Hematopoietic multipotent progenitor cell treated with erythropoietin and hydrocortisone succinate and interleukin-3 and kit ligand, for 17 days (in vitro differentiated cells): ENCODE measurements around the gene CALHM5.

Experiments
- DNase-seq: peaks from one replicate; pipeline ENCODE4 v3.0.0-alpha.2; 2015; ENCODE audit warnings: low spot score

Gene CALHM5

GRCh38 chr6:116508527-116508926, 2.9 kb upstream of the CALHM5 start:
- DNase-seq, result no peak

GRCh38 chr6:116512111-116512559, 696 bp downstream of the CALHM5 start:
- DNase-seq, result no peak

- no peak for DNase-seq
Observed at GRCh38 chr6:116512734-116513133, 1.3 kb downstream of the CALHM5 start.

- no peak for DNase-seq
Observed at GRCh38 chr6:116513224-116513875, 1.9 kb downstream of the CALHM5 start.

GRCh38 chr6:116514111-116514510, 2.7 kb downstream of the CALHM5 start:
- DNase-seq, result no peak

DNA sequence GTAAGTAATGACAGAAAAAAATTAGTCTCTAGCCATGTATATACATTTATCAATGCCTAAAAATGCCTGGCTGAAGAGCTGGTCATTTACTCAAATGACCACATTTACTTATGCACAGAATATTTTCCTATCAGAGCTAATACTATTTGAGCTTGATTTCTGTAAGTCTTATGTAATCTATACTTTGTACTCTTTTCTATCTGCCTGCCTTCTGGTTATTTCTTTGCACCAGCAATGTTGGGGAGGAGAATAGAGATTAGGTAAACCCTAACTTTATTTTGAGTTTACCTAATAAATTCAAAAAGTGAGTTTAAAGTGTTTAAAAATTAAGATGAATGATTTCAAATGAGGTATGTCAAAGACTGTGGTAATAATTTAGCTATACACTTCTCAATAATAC, 3.7 kb downstream of the CALHM5 start:
- DNase-seq, result no peak

DNA sequence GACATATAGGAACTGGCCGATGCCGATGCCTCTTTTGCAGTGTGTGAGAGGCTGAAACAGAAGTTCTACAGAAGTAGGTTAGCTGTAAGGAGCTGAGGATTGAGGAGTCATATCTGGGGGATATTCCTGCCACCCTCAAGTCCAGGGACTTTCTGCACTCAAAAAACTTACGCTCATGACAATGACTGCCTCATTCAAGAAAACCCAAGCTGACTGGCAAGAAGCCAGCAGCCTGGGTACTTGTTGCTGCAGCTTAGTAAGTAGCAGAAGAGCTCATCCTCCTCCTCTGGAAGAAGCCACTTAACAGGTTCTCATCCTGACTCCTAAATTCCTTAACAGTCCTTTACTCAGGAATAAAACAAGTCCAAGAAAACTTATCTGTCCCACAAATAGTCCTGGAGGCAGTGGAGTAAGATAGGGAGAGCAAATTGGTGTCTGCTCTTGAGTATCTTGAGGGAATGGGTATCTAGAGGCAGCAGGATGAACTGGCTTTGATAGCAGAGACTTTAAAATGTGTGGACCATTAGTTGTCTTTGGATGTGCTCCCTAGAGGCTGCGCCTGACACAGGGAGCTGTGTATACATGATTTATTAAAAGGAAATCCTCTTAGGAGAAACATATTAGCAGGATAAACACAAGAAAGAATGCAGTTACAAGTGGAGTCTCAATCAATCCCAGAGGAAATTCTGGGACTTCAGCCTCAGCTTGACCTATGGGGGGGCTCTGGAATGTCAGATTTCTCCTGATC, 7.4 kb downstream of the CALHM5 start:
- DNase-seq, result peak; percentile 11

GRCh38 chr6:116522896-116523295, 11.5 kb downstream of the CALHM5 start:
- no peak for DNase-seq

- DNase-seq, result no peak
Observed at GRCh38 chr6:116524236-116524635, 12.8 kb downstream of the CALHM5 start.

DNA sequence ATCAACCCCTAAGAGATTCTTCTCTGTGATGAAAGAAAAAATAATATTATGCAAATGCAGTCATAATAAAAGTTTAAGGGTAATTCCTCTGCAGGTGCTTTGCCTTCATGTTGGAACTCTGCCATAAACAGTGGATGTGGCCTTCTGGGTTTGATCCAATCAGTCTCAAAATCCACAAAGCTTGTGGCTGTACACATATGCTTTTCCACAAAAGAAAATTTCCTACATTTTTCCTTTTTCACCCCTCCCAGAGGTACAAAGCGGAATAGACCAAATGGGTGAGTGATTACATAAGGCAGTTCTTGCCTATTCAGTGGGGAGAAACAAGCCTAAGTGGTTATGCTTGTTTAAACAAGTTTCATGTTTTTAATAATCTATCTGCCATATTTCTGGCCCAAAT, 16.7 kb downstream of the CALHM5 start:
- DNase-seq, result no peak

DNA sequence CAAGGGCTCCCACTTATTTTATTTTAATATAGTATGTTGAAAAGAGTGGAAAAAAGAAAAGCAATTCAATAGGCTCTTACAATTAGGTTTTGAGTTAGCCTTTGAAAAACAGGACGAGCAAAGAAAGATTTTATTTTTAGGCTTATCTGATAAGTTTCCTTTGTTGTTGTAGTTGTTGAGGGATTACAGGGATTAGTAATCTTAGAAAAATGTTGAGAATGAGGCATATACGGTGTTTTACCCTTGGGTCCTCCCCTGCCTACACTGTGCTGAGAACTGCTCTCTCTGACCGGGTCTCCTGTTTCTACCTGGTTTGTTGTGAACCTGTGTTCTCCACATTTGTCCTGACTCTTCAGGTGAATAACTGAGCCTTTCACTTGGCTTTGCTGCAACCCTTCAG, 17.3 kb downstream of the CALHM5 start:
- no peak for DNase-seq

- no peak for DNase-seq
Observed at GRCh38 chr6:116529466-116530290, 18.2 kb downstream of the CALHM5 start.

DNA sequence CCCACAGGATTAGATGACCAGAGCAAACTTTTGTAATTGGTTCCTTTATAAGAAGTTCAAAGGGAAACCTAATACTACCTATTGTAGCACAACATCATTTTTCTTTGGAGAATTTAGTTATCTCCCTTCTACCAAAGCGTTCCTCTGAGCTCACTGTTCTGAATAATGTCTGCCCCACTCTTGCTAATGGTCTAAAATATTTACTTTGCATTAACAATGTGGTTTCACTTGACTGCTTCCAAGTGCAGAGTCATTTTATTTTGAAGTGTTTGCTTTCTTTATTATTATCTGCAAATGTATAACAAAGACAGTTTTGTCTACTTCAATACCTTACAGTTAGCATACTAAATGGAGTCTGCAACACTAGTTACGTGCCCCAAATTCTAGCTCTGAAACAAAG, 19.0 kb downstream of the CALHM5 start:
- no peak for DNase-seq

- peak; percentile 61 for DNase-seq
Observed at GRCh38 chr6:116531675-116532570, 20.5 kb downstream of the CALHM5 start.

DNA sequence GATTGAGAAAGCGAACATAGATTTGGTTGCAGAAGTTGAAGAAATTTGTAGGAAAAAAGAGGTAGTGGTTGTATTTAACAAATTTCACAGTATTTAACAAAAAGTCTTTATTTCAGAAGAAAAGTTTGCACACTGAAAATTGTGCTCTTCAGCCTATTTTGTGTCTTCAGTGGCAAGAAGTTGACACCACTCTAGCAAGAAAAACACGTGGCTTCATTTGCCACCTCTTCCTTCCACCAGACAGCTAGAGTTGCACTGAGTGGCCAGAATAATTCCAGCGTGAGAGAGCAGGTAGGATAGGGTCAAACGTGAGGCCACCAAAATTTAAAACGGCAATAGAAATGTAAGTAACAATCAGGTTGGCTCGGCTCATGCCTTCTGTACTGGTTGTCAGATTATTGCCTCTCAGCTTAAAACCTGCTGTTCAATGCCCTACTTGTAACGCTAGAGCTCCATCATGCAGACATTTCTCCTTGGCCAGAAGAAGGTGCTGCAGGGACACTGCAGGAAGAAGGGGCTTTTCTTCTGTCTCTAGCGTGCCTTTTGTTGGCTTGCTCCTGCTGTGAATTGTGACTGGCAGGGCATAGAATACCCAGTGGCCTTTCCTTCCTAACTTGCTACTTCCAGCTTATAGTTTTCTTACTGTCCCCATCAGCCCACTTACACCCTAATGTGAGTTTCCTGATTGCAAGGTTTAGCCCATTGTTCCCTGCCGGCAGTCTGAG, 22.0 kb downstream of the CALHM5 start:
- no peak for DNase-seq

- no peak for DNase-seq
Observed at GRCh38 chr6:116535109-116535508, 23.7 kb downstream of the CALHM5 start.

DNA sequence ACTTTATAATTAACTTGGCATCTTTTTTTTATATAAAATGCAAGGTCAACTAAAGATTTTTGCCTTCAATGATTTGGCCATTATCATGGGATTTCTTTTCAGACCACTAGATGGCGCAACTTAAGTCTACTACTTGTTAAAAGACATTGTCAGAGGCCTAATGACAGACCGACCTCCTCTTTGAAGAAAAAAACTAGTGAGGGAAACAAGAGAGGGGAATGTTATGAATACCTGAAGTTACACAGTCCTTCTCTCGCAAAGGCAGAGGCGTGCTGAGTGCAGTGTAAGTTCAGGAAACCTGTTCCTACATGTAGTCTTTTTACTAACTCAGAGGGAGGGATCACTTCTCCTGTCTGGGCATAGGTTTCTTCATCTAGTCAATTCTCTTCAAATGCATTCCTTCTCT, 24.8 kb downstream of the CALHM5 start:
- DNase-seq, result peak; percentile 71

- no peak for DNase-seq
Observed at GRCh38 chr6:116542426-116542825, 31.0 kb downstream of the CALHM5 start.

DNA sequence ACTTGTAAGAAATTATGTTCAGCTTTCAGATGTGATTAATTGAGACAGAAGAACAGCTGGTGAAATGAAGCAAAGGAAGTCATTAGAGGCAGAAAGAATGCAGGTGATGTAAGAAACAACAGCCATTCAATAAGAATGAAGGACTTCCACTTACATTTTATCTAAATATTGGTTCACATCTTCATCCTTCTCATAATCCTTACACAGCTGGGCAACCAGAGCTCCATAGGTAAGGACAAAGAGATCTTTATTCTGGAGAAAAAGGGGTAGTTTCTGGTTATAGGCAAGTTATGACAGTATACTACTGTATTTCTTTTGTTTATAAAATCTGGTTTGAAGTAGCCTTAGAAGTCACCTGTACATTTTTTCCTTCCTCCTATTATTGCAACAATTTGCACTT, 31.7 kb downstream of the CALHM5 start:
- DNase-seq, result no peak

GRCh38 chr6:116545651-116546050, 34.2 kb downstream of the CALHM5 start, which contains the start of gene TRAPPC3L:
Gene TRAPPC3L, minus strand, starts transcription at chr6:116545684. Its CDS starts 170 bp downstream, at chr6:116545514.
- no peak for DNase-seq

DNA sequence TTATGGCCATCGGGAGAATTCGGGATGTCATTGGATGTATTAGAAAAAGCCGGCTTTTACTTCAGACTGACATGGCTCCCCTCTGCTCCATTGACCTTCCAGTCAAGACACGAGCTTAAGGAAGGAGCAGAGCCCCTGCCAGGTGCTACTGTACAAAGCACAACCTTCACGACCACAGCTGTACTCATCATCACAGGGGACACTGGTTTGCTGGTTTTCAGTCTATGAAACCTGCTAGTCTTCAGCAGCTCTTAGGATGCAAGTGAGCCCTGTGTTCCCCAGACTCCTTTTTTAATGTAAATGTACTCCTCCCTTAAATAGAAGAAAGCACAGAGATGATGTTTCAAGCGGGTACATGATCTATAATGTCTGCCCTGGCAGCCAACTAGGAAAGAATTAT, 35.9 kb downstream of the CALHM5 start:
- no peak for DNase-seq
